ENCODE measurements around the gene COPG2. TPM values are rescaled to one million over a fixed set of nuclear protein-coding genes. Genes with fewer than 3 reads are reported as not detected.
"Not testable (repeated sequence)": the region's sequence is repeated elsewhere in the genome, so short reads cannot be mapped to it uniquely, and the experiment has no call there.

The COPG2 gene
- total RNA-seq = 28.0 TPM

DNA sequence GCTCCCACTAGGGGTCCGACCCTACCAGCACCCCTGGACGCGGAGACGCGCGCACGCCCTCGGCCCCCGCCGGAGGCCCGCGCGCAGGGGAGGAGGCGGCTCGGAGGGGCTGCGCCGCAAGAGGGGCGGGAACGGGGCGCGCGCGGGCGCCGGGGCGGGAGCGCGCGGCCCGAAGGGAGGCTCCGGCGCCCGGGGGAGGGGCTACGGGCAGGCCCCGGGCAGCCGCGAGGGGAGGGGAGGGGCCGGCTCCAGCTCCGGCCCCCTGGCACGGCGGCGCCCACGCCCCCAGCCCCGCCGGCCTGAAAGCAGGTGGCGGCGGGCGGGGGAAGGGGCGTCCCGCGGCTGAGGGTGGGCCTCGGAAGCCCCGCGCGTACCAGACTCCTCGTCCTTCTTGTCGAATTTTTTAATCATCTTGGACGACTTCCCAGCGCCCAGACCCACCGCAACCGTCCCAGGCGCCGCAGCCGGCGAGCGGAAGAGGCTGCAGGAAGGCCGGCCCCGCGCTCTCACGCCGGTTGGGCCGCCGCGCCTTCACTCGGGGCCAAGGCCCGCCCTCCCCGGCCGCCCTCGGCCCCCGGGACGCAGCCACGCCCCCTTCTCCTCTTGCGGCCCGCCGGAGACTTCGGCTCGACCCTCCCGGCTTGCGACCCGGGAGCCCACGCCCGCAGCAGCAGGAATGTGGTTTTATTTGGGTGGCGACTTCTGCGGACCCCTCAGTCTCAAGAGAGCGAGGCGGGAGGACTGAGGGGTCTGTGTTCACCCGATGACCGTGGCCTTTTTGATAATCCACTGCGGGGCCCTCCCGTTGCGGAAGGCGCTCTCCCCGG is at the start of gene COPG2:
Gene COPG2 (minus strand): TSS at position 491 of the 827 bp plus-strand sequence. CDS start 80 bp downstream, at position 411.
- peak; percentile 44 to 88 (median 87) for DNase-seq (ENCODE audit: low read depth in 2 of 3, low spot score in 2 of 3)

DNA sequence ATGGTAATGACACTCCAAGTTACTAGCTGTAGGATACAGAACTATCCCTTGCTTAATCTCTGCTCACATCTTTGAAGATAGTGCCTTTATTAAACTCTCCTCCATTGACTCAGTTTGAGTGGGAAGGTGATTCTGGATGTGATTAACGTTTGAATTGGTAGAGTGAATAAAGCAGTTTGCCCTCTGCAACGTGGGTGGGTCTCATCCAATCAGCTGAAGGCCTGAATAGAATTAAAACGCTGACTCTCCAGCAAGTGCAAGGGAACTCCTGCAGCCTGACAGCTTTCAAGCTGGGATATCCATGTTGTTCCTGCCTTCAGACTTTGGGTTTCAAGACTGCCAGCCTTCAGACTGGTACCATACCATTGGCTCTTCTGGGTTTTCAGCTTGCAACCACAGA is 43.9 kb upstream of the COPG2 start:
- no peak for DNase-seq (ENCODE audit: low read depth in 2 of 3, low spot score in 2 of 3)

DNA sequence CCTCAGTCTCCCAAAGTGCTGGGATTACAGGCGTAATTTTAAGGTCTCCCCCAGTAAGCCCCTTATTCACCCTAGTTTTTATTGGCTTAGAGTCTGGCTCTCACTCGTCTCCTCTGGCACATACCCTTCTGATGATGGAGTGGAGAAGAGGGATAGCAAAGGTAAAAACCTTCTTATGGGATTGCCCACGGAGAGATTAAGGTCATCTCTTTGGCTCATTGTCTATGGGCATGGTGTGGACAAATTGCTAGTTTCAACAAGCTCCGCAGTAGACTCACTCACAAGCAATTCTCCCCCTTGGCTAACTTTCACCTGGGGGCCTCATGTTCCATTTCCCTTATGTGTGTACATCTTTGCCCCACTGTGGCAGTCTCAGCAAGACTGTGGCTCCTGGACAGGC is 40.2 kb upstream of the COPG2 start:
- DNase-seq (ENCODE audit: low read depth in 2 of 3, low spot score in 2 of 3) = no peak

DNA sequence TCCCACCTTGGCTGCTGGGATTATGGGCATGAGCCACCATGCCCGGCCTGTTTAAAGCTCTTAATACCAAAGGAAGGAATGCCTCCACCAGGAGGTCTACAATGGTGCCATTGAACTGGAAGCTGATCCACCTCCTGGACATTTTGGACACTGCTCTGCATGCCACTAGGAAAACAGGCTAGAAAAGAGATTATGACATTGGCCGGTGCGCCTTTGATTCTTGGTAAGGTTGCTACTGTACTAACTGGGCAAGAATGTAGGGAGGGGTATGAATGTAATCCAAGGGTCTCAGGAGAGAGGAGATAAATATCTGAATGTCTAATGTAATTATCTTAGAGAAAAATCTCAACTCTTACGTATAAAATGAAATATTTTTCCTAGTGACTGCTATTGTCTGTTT is 39.5 kb upstream of the COPG2 start:
- no peak for DNase-seq (ENCODE audit: low read depth in 2 of 3, low spot score in 2 of 3)

DNA sequence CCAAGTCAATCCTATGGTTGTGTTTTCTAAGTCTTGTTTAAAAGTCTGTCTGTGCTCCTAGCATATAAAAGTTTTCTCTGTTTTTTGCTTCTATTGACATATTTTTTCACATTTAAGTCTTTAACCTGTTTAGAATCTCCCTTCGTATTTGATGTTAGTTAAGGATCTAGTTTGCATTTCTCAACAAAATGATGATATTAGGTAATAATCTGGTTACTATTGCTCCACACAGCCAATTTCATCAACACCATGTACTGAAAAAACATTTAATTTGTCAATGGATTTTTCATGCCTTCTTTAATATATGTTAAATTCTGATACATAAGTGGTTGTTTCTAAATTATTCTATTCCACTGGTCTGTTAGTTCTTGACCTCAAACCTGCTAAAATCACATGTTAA is 35.3 kb upstream of the COPG2 start:
- no peak for DNase-seq (ENCODE audit: low read depth in 2 of 3, low spot score in 2 of 3)

DNA sequence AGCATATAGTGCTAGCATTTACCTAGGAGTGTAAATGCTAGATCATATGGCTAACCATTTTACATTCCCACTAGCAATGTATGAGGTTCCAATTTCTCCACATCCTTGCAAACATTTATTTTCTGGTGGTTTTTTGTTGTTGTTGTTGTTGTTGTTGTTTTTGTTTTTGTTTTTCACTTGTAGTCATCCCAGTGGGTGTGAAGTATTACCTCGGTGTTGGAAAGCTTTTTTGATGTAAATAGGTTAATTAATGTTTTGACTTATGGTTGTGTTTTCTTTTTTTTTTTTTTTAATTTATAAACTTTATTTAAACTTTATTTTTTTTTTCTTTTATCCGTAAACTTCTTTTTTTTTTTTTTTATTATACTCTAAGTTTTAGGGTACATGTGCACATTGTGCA is 33.1 kb upstream of the COPG2 start:
- no peak for DNase-seq (ENCODE audit: low read depth in 2 of 3, low spot score in 2 of 3)

GRCh38 chr7:130700760-130701159 is 32.2 kb upstream of the COPG2 start:
- DNase-seq (ENCODE audit: low read depth in 2 of 3, low spot score in 2 of 3) = no peak

DNA sequence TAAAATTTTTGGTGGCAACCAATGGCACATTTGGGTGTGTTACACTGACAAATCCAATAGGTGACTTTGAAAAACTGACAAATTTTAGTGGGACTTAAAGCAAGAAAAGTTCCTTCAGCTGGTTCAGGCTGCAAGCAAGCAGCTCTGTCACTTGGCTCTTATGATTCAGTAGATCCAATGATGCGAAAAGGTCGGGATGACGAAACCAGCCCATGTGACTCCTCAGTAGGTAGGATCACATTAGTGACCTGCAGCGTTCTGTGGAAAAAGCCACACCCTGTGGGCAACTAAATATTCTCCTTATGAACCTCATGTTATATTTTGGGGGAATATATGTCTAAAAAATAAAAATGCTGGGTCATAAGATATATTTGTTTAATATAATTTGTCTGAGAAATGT is 31.1 kb upstream of the COPG2 start:
- DNase-seq (ENCODE audit: low read depth in 2 of 3, low spot score in 2 of 3) = no peak

- no peak for DNase-seq (ENCODE audit: low read depth in 2 of 3, low spot score in 2 of 3)
Measured at GRCh38 chr7:130697820-130698219, 29.3 kb upstream of the COPG2 start.

DNA sequence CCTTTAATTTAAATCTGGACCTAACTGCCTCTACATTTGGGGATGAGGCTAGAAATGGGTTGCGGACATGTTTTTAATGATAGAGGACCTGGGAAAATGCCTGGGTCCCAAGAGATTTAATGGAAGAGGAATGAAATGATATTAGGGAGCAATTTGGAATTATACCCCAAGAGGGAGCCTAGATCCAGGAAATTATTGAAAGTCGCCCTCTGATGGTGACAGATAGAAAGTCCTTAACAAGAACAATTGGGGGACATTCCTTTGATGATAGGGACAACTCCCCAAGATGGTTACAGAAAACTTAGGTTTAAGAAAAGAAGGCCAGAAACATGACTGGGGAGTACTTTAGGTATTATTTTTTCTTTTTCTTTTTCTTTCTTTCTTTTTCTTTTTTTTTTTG is 27.3 kb upstream of the COPG2 start:
- DNase-seq (ENCODE audit: low read depth in 2 of 3, low spot score in 2 of 3) = peak in 2 of 3 donors; percentile 42 to 58

- not testable (repeated sequence) for DNase-seq (ENCODE audit: low read depth in 2 of 3, low spot score in 2 of 3)
Measured at GRCh38 chr7:130692396-130692795, 23.8 kb upstream of the COPG2 start.

DNA sequence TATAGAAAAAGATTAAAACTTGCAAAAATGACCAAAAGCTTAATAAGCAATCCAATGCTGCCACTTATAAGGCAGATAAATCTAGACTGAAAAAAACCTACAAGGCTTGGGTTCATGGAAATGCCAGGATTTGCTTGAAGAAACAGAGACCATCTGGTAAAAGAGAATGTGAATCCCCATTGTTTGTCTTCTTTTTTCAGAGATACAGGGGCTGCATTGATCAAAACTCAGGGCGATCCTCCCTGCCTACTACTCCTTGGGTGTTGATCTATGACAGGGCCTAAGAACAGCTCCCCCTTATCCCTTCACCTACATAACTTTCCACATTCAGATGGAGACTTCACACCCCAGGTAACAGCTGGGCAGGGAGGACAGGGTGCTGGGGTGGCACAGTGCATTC is 21.1 kb upstream of the COPG2 start:
- DNase-seq (ENCODE audit: low read depth in 2 of 3, low spot score in 2 of 3) = peak in 1 of 3 donors; percentile 18

DNA sequence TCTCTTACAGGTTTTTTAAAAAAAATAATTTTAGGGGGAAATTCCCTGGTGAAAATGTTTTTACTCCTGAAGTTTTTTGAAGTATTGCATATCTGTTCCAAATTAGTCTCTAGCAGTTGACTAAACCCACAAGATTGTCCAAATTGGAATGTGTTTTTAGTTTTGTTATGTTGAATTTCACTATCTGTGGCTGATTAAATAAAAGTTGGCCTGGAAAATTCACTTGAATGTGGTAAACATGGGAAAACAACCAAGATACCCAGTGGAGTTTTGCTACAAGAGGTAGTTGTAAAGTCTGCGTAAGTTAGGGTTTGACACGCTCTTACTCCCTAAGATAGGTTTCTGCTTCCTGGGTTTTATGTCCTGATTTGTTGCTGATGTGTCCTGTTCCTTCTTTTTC is 14.5 kb upstream of the COPG2 start:
- no peak for DNase-seq (ENCODE audit: low read depth in 2 of 3, low spot score in 2 of 3)

DNA sequence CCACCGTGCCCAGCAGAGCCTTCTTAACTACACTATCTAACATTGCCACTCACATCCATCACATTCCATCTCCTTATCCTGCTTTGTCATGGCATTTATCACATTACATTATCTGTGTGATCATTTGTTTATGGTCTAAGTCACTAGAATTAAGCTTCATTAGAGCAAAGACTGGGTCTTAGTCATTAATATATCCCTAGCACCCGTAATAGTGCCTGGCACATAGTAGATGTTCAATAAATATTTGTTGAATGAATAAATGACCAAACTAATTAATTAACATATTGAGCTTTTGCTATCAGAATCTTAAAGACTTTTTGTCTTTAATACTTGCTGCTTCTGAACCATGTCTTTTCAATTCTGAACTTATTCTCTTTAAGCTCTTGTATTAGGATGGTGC is 5.9 kb upstream of the COPG2 start:
- no peak for DNase-seq (ENCODE audit: low read depth in 2 of 3, low spot score in 2 of 3)

DNA sequence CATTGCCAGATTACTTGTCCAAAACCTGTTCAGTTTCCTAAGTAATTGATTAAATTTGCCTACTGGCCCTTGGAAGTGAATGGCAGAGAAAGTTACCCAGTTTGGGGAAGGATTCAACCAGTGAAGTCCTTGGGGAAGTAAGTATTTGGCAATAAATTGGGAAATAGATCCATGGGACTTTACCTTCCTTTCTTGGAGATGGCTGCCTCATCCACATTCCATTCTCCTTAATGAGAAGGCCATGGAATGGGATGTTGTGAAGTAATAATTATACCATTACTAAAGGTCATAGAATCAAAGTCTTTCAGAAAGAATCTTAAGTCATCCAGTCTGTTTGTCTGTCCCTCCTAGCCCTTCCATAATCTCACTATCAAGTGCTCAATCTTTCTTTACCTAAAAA is 4.5 kb upstream of the COPG2 start:
- no peak for DNase-seq (ENCODE audit: low read depth in 2 of 3, low spot score in 2 of 3)

DNA sequence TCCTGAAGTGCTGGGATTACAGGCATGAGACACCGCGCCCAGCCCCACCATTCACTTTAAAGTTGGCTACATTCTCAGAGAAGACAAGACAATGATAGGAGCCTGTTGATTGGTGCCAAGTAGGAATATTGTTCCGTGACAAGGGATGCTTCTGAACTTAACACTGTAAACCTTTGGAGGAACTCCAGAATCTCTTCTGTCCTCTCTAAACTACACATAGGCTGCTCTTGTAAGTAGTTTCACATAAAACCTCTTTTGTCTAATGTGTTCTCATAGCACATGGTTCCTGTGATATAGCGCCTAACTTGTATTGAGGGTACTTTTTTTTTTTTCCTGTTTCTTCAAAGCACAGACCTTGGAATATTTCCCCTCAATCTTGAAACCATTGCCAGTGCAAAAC is 3.6 kb upstream of the COPG2 start:
- DNase-seq (ENCODE audit: low read depth in 2 of 3, low spot score in 2 of 3) = no peak

DNA sequence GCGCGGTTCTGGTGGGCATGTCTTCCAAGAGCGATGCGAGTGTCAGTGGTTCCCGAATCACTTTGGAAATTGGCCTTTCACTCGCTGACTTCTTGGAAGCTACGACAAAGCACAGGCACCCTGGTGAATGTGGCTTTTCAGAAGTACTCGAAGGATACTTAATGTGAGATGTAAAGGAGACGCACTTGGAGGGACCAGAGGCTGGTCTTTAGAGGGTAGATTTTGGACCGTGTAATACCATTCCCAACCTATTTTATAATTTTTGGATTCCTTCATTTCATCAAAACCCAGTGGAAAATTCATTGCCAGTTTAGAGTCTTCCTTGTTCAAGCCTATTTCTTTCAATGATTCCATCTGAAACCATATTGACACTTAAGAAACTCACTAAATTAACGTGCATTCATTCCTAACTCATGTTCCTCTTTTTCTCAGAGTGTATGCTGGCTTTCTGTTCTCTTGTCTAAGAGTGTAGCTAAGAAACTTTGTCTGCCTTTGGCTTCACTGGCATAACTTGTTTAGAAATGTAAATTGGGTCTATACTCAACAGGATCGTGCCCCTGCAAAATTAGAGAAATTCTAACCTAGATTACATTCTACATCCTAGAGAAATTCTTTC is 645 bp upstream of the COPG2 start:
- peak in 2 of 3 donors; percentile 16 to 53 for DNase-seq (ENCODE audit: low read depth in 2 of 3, low spot score in 2 of 3)

DNA sequence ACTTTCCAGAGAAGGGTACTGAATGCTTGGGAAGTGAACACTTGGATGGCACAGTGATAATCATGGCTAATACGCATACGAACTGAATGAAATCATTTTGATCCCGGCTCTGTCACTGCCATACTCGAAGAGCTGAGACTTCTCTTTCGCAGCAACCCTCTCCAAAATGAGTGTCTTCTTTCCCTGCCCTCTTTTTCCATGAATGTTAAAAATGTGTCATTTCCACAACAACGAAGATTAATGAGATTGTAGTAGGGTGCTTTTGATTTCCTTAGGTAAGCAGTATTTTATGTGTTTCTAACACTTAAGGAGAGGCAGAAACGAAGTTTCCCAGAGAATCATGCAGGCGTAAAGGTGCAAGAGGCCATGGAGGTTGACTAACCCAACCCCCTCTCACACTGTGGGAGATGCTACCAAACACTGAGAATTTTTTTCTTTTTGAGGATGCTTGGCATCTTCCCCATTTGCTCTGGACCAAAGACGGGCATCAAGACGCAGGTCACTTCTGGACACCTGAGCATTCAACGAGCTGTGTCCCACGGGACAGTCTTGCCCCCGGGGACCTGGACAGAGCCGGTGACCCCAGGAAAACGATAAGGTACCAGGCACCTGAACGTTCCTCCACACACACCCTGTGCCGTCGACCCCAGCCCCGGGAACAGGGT is 823 bp downstream of the COPG2 start:
- DNase-seq (ENCODE audit: low read depth in 2 of 3, low spot score in 2 of 3) = no peak

DNA sequence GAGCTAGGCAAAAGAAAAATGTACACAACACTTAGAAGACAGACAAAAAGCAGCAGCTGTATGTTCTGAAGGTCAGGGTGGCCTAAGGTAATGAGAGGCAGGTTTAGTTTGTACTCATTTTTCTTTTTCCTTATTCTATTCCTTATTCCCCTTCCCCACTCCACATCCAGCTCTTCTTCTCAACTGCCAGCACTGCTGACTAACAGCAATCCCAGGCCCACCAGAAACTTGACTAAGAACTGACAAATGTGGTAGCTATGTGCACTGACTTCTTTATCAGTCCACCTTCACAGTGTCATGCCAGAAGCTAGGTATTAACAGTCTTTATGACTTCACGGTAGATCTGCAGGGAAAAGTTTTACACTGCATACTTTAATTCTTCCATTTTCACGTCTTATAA is 6.1 kb downstream of the COPG2 start:
- DNase-seq (ENCODE audit: low read depth in 2 of 3, low spot score in 2 of 3) = no peak

- DNase-seq (ENCODE audit: low read depth in 2 of 3, low spot score in 2 of 3) = no peak
Measured at GRCh38 chr7:130655286-130655685, 13.3 kb downstream of the COPG2 start.

DNA sequence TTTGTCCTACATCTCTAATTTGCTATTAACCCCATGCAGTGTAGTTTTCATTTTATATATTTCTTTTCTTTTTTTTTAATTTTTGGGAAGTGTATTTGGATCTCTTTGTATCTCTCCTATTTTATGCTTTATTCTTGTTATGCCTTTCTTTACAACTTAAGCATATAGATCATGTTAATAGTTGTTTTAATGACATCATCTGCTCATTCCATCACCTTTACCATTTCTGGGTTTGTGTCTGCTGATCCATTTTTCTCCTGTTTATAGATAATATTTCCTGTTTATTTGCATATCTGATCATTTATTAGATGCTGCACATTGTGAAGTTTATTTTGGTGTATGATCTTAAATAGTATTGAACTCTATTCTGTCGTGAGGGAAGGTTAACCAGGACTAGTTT is 13.7 kb downstream of the COPG2 start:
- DNase-seq (ENCODE audit: low read depth in 2 of 3, low spot score in 2 of 3) = no peak

DNA sequence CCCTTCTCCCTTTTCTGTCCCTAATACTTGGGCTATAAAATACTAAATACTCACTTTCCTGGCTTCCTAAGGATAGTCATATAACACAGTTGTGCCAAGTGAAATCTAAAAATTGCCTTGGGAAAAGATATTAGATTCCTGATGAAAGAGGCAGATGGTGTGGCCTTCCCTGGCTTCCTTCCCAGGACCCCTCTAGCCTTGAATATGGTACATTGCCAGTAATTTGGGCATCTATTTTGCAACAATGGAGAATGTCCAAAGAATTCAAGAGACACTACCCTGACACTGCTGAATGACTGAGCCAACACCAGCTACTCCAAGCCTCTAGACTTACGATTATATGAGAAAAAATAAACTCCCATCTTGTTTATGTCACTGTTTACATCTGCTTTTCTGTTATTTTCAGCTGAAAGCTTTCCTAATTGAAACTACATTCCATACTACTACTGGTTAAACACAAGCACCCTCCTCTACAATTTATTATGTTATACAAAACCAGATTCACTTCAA is 17.9 kb downstream of the COPG2 start:
- DNase-seq (ENCODE audit: low read depth in 2 of 3, low spot score in 2 of 3) = no peak

Measured in hematopoietic multipotent progenitor cell (in vitro differentiated cells).